ENCODE measurements around the gene ASGR1.

Gene ASGR1

GRCh38 chr17:7131423-7131791, 47.8 kb downstream of the ASGR1 start:
- Histone ChIP-seq H3K79me2 (ENCODE audit: insufficient read depth, low read length) (no peaks in the 10 kb centered on the region), H3K4me2 (ENCODE audit: low read depth, low read length, poor library complexity, severe bottlenecking) (no peak overlapping the region), H3K4me3 (ENCODE audit: low read length, poor library complexity, severe bottlenecking) (no peak overlapping the region), H2AFZ (ENCODE audit: low read length) (no peak overlapping the region), H4K20me1 (ENCODE audit: insufficient read depth, low read length, poor library complexity, severe bottlenecking) (no peaks in the 10 kb centered on the region), H3K36me3 (ENCODE audit: insufficient read depth, low read length) (no peaks in the 10 kb centered on the region), H3K4me1 (ENCODE audit: insufficient read depth, low read length, poor library complexity, severe bottlenecking) (no peaks in the 10 kb centered on the region), H3K9me2 (replicated peaks; ENCODE audit: low read depth, low read length) (no peaks in the 10 kb centered on the region), H3K9me3 (ENCODE audit: insufficient read depth, low read depth, low read length) (no peaks in the 10 kb centered on the region), H3K27me3 (ENCODE audit: insufficient read depth, low read length, poor library complexity, severe bottlenecking) (no peaks in the 10 kb centered on the region), H3F3A (ENCODE audit: low read depth) (no peaks in the 10 kb centered on the region), H3K9ac (ENCODE audit: low read depth, low read length, poor library complexity, severe bottlenecking) (no peak overlapping the region)
- TF ChIP-seq, protein P1, sequence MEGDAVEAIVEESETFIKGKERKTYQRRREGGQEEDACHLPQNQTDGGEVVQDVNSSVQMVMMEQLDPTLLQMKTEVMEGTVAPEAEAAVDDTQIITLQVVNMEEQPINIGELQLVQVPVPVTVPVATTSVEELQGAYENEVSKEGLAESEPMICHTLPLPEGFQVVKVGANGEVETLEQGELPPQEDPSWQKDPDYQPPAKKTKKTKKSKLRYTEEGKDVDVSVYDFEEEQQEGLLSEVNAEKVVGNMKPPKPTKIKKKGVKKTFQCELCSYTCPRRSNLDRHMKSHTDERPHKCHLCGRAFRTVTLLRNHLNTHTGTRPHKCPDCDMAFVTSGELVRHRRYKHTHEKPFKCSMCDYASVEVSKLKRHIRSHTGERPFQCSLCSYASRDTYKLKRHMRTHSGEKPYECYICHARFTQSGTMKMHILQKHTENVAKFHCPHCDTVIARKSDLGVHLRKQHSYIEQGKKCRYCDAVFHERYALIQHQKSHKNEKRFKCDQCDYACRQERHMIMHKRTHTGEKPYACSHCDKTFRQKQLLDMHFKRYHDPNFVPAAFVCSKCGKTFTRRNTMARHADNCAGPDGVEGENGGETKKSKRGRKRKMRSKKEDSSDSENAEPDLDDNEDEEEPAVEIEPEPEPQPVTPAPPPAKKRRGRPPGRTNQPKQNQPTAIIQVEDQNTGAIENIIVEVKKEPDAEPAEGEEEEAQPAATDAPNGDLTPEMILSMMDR (conservative IDR thresholded peaks at IDR 0.05; ENCODE audit: low read length) = no peak
- no peak for TF ChIP-seq EZH2phosphoT487 (IDR thresholded peaks at IDR 0.05; ENCODE audit: borderline replicate concordance)

- Histone ChIP-seq H3F3A (ENCODE audit: low read depth) (no peaks in the 10 kb centered on the region), H4K20me1 (ENCODE audit: insufficient read depth, low read length, poor library complexity, severe bottlenecking) (no peaks in the 10 kb centered on the region), H2AFZ (ENCODE audit: low read length) (no peak overlapping the region), H3K9me3 (ENCODE audit: insufficient read depth, low read depth, low read length) (no peaks in the 10 kb centered on the region), H3K36me3 (ENCODE audit: insufficient read depth, low read length) (no peaks in the 10 kb centered on the region), H3K4me3 (ENCODE audit: low read length, poor library complexity, severe bottlenecking) (no peak overlapping the region), H3K9ac (ENCODE audit: low read depth, low read length, poor library complexity, severe bottlenecking) (no peak overlapping the region), H3K9me2 (replicated peaks; ENCODE audit: low read depth, low read length) (no peaks in the 10 kb centered on the region), H3K4me2 (ENCODE audit: low read depth, low read length, poor library complexity, severe bottlenecking) (no peak overlapping the region), H3K27me3 (ENCODE audit: insufficient read depth, low read length, poor library complexity, severe bottlenecking) (no peaks in the 10 kb centered on the region), H3K79me2 (ENCODE audit: insufficient read depth, low read length) (no peaks in the 10 kb centered on the region), H3K4me1 (ENCODE audit: insufficient read depth, low read length, poor library complexity, severe bottlenecking) (no peaks in the 10 kb centered on the region)
- TF ChIP-seq EZH2phosphoT487 (IDR thresholded peaks at IDR 0.05; ENCODE audit: borderline replicate concordance) = no peak
- TF ChIP-seq, protein P1 (conservative IDR thresholded peaks at IDR 0.05; ENCODE audit: low read length) = no peak
Measured at GRCh38 chr17:7130621-7131422, 48.3 kb downstream of the ASGR1 start.

GRCh38 chr17:7129311-7129710, 49.9 kb downstream of the ASGR1 start:
- Histone ChIP-seq H3K9ac (ENCODE audit: low read depth, low read length, poor library complexity, severe bottlenecking) (no peak overlapping the region), H3K36me3 (ENCODE audit: insufficient read depth, low read length) (no peaks in the 10 kb centered on the region), H3K27me3 (ENCODE audit: insufficient read depth, low read length, poor library complexity, severe bottlenecking) (no peaks in the 10 kb centered on the region), H3K79me2 (ENCODE audit: insufficient read depth, low read length) (no peaks in the 10 kb centered on the region), H4K20me1 (ENCODE audit: insufficient read depth, low read length, poor library complexity, severe bottlenecking) (no peaks in the 10 kb centered on the region), H3K4me2 (ENCODE audit: low read depth, low read length, poor library complexity, severe bottlenecking) (no peak overlapping the region), H3K9me2 (replicated peaks; ENCODE audit: low read depth, low read length) (no peaks in the 10 kb centered on the region), H3K4me1 (ENCODE audit: insufficient read depth, low read length, poor library complexity, severe bottlenecking) (no peaks in the 10 kb centered on the region), H3K4me3 (ENCODE audit: low read length, poor library complexity, severe bottlenecking) (no peak overlapping the region), H3K9me3 (ENCODE audit: insufficient read depth, low read depth, low read length) (no peaks in the 10 kb centered on the region), H2AFZ (ENCODE audit: low read length) (no peak overlapping the region), H3F3A (ENCODE audit: low read depth) (no peaks in the 10 kb centered on the region)
- TF ChIP-seq, protein P1 (conservative IDR thresholded peaks at IDR 0.05; ENCODE audit: low read length) = no peak
- no peak for TF ChIP-seq EZH2phosphoT487 (IDR thresholded peaks at IDR 0.05; ENCODE audit: borderline replicate concordance)

All from Loucy (cell line).